Gastroesophageal sphincter (tissue), 4 donors: ENCODE results near the gene RRP7A. TPM values are rescaled to one million over a fixed set of nuclear protein-coding genes. Genes with fewer than 3 reads are reported as not detected.
A peak's percentile ranks its signal among the peaks of the same experiment; 100 is the strongest.
"Not testable (repeated sequence)": the region's sequence is repeated elsewhere in the genome, so short reads cannot be mapped to it uniquely, and the experiment has no call there.

Experiments
- ATAC-seq: fragments of 150-250 bp; one replicate; pipeline ENCODE4 v1.9.1; 2016; ENCODE audit warnings: mild to moderate bottlenecking, moderate library complexity
- H3K27ac ChIP-seq, 4 donors: fragments of 200-600 bp; sonication (generic) in 3 of 4; 1 replicate in 3 of 4; 2 replicates in 1 of 4; pipeline ENCODE4 v1.5.1; 2016 to 2019
- H3K27me3 ChIP-seq: fragments of 200-600 bp; sonication (generic); one replicate; pipeline ENCODE4 v1.5.1; 2019
- H3K36me3 ChIP-seq, 2 donors: fragments of 200-600 bp; sonication (generic); one replicate each; pipeline ENCODE4 v1.5.1; 2019; ENCODE audit warnings: control low read depth in 1 of 2
- H3K4me1 ChIP-seq, 3 donors: fragments of 200-600 bp; sonication (generic); 1 replicate in 2 of 3; 2 replicates in 1 of 3; pipeline ENCODE4 v1.5.1; 2016 to 2019; ENCODE audit warnings: control low read depth in 2 of 3
- H3K4me3 ChIP-seq, 2 donors: fragments of 200-600 bp; sonication (generic); one replicate each; pipeline ENCODE4 v1.5.1; 2019; ENCODE audit warnings: mild to moderate bottlenecking in 1 of 2, moderate library complexity in 1 of 2
- H3K9me3 ChIP-seq, 3 donors: fragments of 200-600 bp; sonication (generic); one replicate each; pipeline ENCODE4 v1.5.1; 2017 to 2019; ENCODE audit warnings: control low read depth in 2 of 3
- CTCF ChIP-seq, 4 experiments: fragments of 200-600 bp in 2 of 4; fragments of 450-650 bp in 2 of 4; sonication (generic) in 1 of 4; IDR thresholded peaks; one replicate each; pipeline ENCODE4 v1.5.1; 2017 to 2019; ENCODE audit warnings: antibody characterized with exemption in 4 of 4, mild to moderate bottlenecking in 2 of 4, moderate library complexity in 2 of 4
- EP300 ChIP-seq: sonication (generic); formaldehyde crosslinking; IDR thresholded peaks from one replicate; pipeline ENCODE4 v1.6.1; 2017; ENCODE audit warnings: antibody characterized with exemption, mild to moderate bottlenecking
- POLR2A ChIP-seq, 2 donors: fragments of 450-650 bp; IDR thresholded peaks; one replicate each; pipeline ENCODE4 v1.6.1; 2017; ENCODE audit warnings: antibody characterized with exemption in 2 of 2, mild to moderate bottlenecking in 2 of 2, moderate library complexity in 1 of 2
- POLR2AphosphoS5 ChIP-seq: sonication (generic); formaldehyde crosslinking; IDR thresholded peaks from one replicate; pipeline ENCODE4 v1.6.1; 2017; ENCODE audit warnings: antibody characterized with exemption
- WGBS, 2 donors: methylation state at CpG; one replicate each; pipeline ENCODE4 v1.1.5; 2018; ENCODE audit warnings: low coverage in 1 of 2; 5-methylcytosine and 5-hydroxymethylcytosine counted together
- total RNA-seq, 4 donors: library from RNA; depleted of rRNA; stranded (reverse); fragments of >200 nt; gene quantifications; one replicate each; pipeline ENCODE4 v1.1.0, GENCODE V29; 2016

Gene RRP7A
- total RNA-seq, 4 donors from 2014 or later: 21.3 to 36.9 (median 29.1) TPM

GRCh38 chr22:42549331-42550060 is 29.9 kb upstream of the RRP7A start:
- Histone ChIP-seq H3K27me3 (peaks cover 13% of the 10 kb centered on the region), H3K27ac (no peak overlapping the region), H3K4me1 (peaks cover 0 to 16% (median 0%) of the 10 kb centered on the region in 3 donors), H3K36me3 (no peaks in the 10 kb centered on the region), H3K4me3 (no peak overlapping the region), H3K9me3 (no peaks in the 10 kb centered on the region)
- 57 to 84% methylated on average over 2 to 9 of the region's 11 CpGs for WGBS, 2 donors
- TF ChIP-seq POLR2A (IDR thresholded peaks at IDR 0.05) (no peak), POLR2AphosphoS5 (no peak), EP300 (no peak), CTCF (IDR thresholded peaks at IDR 0.05) (no peak)
- no peak for ATAC-seq

GRCh38 chr22:42548597-42549330 is 29.2 kb upstream of the RRP7A start:
- Histone ChIP-seq H3K27ac (no peak overlapping the region), H3K36me3 (no peaks in the 10 kb centered on the region), H3K9me3 (no peaks in the 10 kb centered on the region), H3K4me1 (peaks cover 0 to 9% (median 0%) of the 10 kb centered on the region in 3 donors), H3K27me3 (peaks cover 13% of the 10 kb centered on the region), H3K4me3 (no peak overlapping the region)
- 68 to 71% methylated on average over 10 to 17 of the region's 19 CpGs for WGBS, 2 donors
- no peak for ATAC-seq
- TF ChIP-seq CTCF (IDR thresholded peaks at IDR 0.05) (no peak), EP300 (no peak), POLR2A (IDR thresholded peaks at IDR 0.05) (no peak), POLR2AphosphoS5 (no peak)

GRCh38 chr22:42548126-42548525 is 28.5 kb upstream of the RRP7A start:
- not testable (repeated sequence) for ATAC-seq, H3K36me3 ChIP-seq, H3K27ac ChIP-seq, H3K9me3 ChIP-seq, H3K4me3 ChIP-seq, H3K4me1 ChIP-seq
- H3K27me3 ChIP-seq: peaks cover 13% of the 10 kb centered on the region
- 23 to 66% methylated on average over 6 of the region's 6 CpGs for WGBS, 2 donors

- Histone ChIP-seq H3K27ac (no peak overlapping the region), H3K27me3 (peaks cover 13% of the 10 kb centered on the region), H3K4me1 (no peaks in the 10 kb centered on the region), H3K4me3 (no peak overlapping the region), H3K9me3 (no peaks in the 10 kb centered on the region), H3K36me3 (no peaks in the 10 kb centered on the region)
- TF ChIP-seq POLR2AphosphoS5 (no peak), POLR2A (IDR thresholded peaks at IDR 0.05) (no peak), EP300 (no peak), CTCF (IDR thresholded peaks at IDR 0.05) (no peak)
- WGBS, 2 donors: 47 to 74% methylated on average over 6 to 9 of the region's 9 CpGs
- ATAC-seq: no peak
These were observed 28.0 kb upstream of the RRP7A start for GRCh38 chr22:42547562-42547961.

GRCh38 chr22:42544686-42545085 is 25.1 kb upstream of the RRP7A start:
- Histone ChIP-seq H3K4me3 (no peak overlapping the region), H3K4me1 (no peaks in the 10 kb centered on the region), H3K9me3 (no peaks in the 10 kb centered on the region), H3K27ac (no peak overlapping the region), H3K36me3 (no peaks in the 10 kb centered on the region), H3K27me3 (peaks cover 11% of the 10 kb centered on the region)
- WGBS, 2 donors: 7 to 12% methylated on average over 1 to 2 of the region's 2 CpGs
- TF ChIP-seq CTCF (IDR thresholded peaks at IDR 0.05): no peak
- no peak for TF ChIP-seq EP300
- no peak for TF ChIP-seq POLR2AphosphoS5
- no peak for TF ChIP-seq POLR2A (IDR thresholded peaks at IDR 0.05)
- ATAC-seq: no peak

GRCh38 chr22:42539236-42539771 is 19.7 kb upstream of the RRP7A start:
- peak overlapping the region in 3 of 4 donors; percentile 3 to 55 (median 27) for H3K27ac ChIP-seq
- not testable (repeated sequence) for H3K9me3 ChIP-seq, H3K4me3 ChIP-seq, H3K36me3 ChIP-seq, H3K27me3 ChIP-seq, H3K4me1 ChIP-seq
- peak; percentile 83 for ATAC-seq
- 43% methylated on average over 3 of the region's 11 CpGs; no CpG with 5 or more reads in 1 of the 2 donors for WGBS, 2 donors

- H3K36me3 ChIP-seq, H3K9me3 ChIP-seq, H3K4me3 ChIP-seq, H3K27me3 ChIP-seq, H3K4me1 ChIP-seq: not testable (repeated sequence)
- WGBS, 2 donors: 33 to 38% methylated on average over 1 to 8 of the region's 14 CpGs
- H3K27ac ChIP-seq: peak overlapping the region in 2 of 4 donors; percentile 26 to 50
- peak; percentile 84 for ATAC-seq
These were observed 17.7 kb upstream of the RRP7A start for GRCh38 chr22:42537199-42537831.

GRCh38 chr22:42536634-42537033 is 17.0 kb upstream of the RRP7A start:
- H3K4me1 ChIP-seq, H3K4me3 ChIP-seq, ATAC-seq, H3K36me3 ChIP-seq, H3K27me3 ChIP-seq, H3K9me3 ChIP-seq: not testable (repeated sequence)
- H3K27ac ChIP-seq: peak overlapping the region in 1 of 4 donors; percentile 27
- WGBS, 2 donors: 91 to 98% methylated on average over 9 to 13 of the region's 18 CpGs
